Measurements from ENCODE around the gene CRB2.

GRCh38 chr9:123399803-123400378, 43.9 kb downstream of the CRB2 start:
- TF ChIP-seq GATA2 (IDR thresholded peaks at IDR 0.05; ENCODE audit: low read depth, low read length), result no peak
- TF ChIP-seq GATA3 (IDR thresholded peaks at IDR 0.05; ENCODE audit: low read depth, low read length), result no peak
